ENCODE data around the gene EPAS1.
A peak's percentile ranks its signal among the peaks of the same experiment; 100 is the strongest.

The EPAS1 gene

GRCh38 chr2:46270384-46270783 is 26.8 kb upstream of the EPAS1 start:
- H3K4me3 ChIP-seq (ENCODE audit: low read depth, low read length), result no peak overlapping the region
- TF ChIP-seq CTCF (conservative IDR thresholded peaks at IDR 0.05; ENCODE audit: low read depth, low read length), result peak; percentile 7
- peak; percentile 60 for DNase-seq (ENCODE audit: low read depth)

- no peak for TF ChIP-seq CTCF (conservative IDR thresholded peaks at IDR 0.05; ENCODE audit: low read depth, low read length)
- no peak overlapping the region for H3K4me3 ChIP-seq (ENCODE audit: low read depth, low read length)
Observed at GRCh38 chr2:46273225-46273863, 23.9 kb upstream of the EPAS1 start.

GRCh38 chr2:46273919-46274318 is 23.3 kb upstream of the EPAS1 start:
- peak; percentile 19 for DNase-seq (ENCODE audit: low read depth)
- no peak for TF ChIP-seq CTCF (conservative IDR thresholded peaks at IDR 0.05; ENCODE audit: low read depth, low read length)
- no peak overlapping the region for H3K4me3 ChIP-seq (ENCODE audit: low read depth, low read length)

More at GRCh38 chr2:46273225-46273863, 23.9 kb upstream of the EPAS1 start:
- peak; percentile 78 for DNase-seq (ENCODE audit: low read depth)

GRCh38 chr2:46274586-46274985 is 22.6 kb upstream of the EPAS1 start:
- no peak for DNase-seq (ENCODE audit: low read depth)
- no peak for TF ChIP-seq CTCF (conservative IDR thresholded peaks at IDR 0.05; ENCODE audit: low read depth, low read length)
- H3K4me3 ChIP-seq (ENCODE audit: low read depth, low read length), result no peak overlapping the region

GRCh38 chr2:46275995-46276394 is 21.2 kb upstream of the EPAS1 start:
- no peak for TF ChIP-seq CTCF (conservative IDR thresholded peaks at IDR 0.05; ENCODE audit: low read depth, low read length)
- peak overlapping the region; percentile 24 for H3K4me3 ChIP-seq (ENCODE audit: low read depth, low read length)
- peak; percentile 59 for DNase-seq (ENCODE audit: low read depth)

GRCh38 chr2:46276642-46277041 is 20.6 kb upstream of the EPAS1 start:
- DNase-seq (ENCODE audit: low read depth), result peak; percentile 74
- H3K4me3 ChIP-seq (ENCODE audit: low read depth, low read length), result no peak overlapping the region
- TF ChIP-seq CTCF (conservative IDR thresholded peaks at IDR 0.05; ENCODE audit: low read depth, low read length), result peak; percentile 73
